Lower leg skin (tissue), 4 donors: ENCODE results near the gene DLGAP5. TPM values are rescaled to one million over a fixed set of nuclear protein-coding genes. Genes with fewer than 3 reads are reported as not detected.

Experiments used
- DNase-seq, 2 donors: peaks; one replicate each; pipeline ENCODE4 v3.0.0-alpha.2; 2019; ENCODE audit warnings: low spot score in 2 of 2
- H3K4me3 ChIP-seq: fragments of 200-600 bp; sonication (generic); 2 replicates; pipeline ENCODE4 v1.5.1; 2017; ENCODE audit warnings: mild to moderate bottlenecking, low read depth; ENCODE audit not compliant: poor library complexity, severe bottlenecking
- CTCF ChIP-seq, 3 donors: fragments of 450-650 bp; IDR thresholded peaks; one replicate each; pipeline ENCODE4 v1.5.1; 2016; ENCODE audit warnings: antibody characterized with exemption in 3 of 3, mild to moderate bottlenecking in 3 of 3, moderate library complexity in 2 of 3
- POLR2A ChIP-seq, 2 donors: fragments of 450-650 bp; IDR thresholded peaks; one replicate each; pipeline ENCODE4 v1.6.1; 2016 to 2017; ENCODE audit warnings: antibody characterized with exemption in 2 of 2, mild to moderate bottlenecking in 1 of 2, moderate library complexity in 1 of 2
- WGBS, 2 donors: methylation state at CpG; one replicate each; pipeline ENCODE4 v1.1.5; 2018; 5-methylcytosine and 5-hydroxymethylcytosine counted together
- intact Hi-C: fragments of 100-400 bp; cut with DNase I; formaldehyde crosslinking; loops from one replicate; pipeline ENCODE4 v1.15.0; 2023; ENCODE audit warnings: low total_unique reads
- total RNA-seq, 4 donors: library from RNA; depleted of rRNA; stranded (reverse); fragments of >200 nt; gene quantifications; one replicate each; pipeline ENCODE4 v1.1.0, GENCODE V29; 2016

The DLGAP5 gene
- total RNA-seq, 4 donors from 2014 or later: 0.53 to 2.4 (median 1.1) TPM

DNA sequence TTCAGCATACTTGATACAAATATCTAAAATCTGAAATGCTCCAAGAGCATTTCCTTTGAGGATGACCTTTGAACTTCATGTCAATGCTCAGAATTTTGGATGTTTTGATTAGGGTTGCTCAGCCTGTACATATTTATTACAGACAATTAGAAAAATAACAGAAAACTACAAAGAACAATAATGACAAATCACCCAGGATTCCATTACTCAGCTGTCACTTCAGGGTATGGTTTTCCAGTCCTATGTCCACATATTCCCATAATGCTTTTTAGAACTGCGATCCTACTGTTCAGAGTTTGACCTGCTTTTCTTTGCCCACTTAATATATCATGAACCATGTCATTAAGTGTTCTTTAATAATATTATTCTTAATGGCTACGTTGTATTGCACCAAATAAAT is 11.4 kb downstream of the DLGAP5 start:
- intact Hi-C loops: no loop called here
- no peak for DNase-seq
- no peak for TF ChIP-seq CTCF (IDR thresholded peaks at IDR 0.05)
- TF ChIP-seq POLR2A (IDR thresholded peaks at IDR 0.05): no peak
- WGBS, 2 donors: 89 to 92% methylated on average over 2 of the region's 2 CpGs
- H3K4me3 ChIP-seq: no peak overlapping the region

GRCh38 chr14:55170526-55170925 is 20.9 kb downstream of the DLGAP5 start:
- no peak overlapping the region for H3K4me3 ChIP-seq
- TF ChIP-seq CTCF (IDR thresholded peaks at IDR 0.05): no peak
- no peak for TF ChIP-seq POLR2A (IDR thresholded peaks at IDR 0.05)
- intact Hi-C loops: no loop called here
- DNase-seq: no peak
- WGBS, 2 donors: 66% methylated on average over 2 of the region's 2 CpGs

GRCh38 chr14:55160989-55161388 is 30.4 kb downstream of the DLGAP5 start:
- TF ChIP-seq POLR2A (IDR thresholded peaks at IDR 0.05) (no peak), CTCF (IDR thresholded peaks at IDR 0.05) (no peak)
- DNase-seq: no peak
- intact Hi-C loops: loop anchor here (5.0 kb wide), 1 partner anchor 69 kb away; no protein-coding TSS in a partner anchor
- H3K4me3 ChIP-seq: no peak overlapping the region

DNA sequence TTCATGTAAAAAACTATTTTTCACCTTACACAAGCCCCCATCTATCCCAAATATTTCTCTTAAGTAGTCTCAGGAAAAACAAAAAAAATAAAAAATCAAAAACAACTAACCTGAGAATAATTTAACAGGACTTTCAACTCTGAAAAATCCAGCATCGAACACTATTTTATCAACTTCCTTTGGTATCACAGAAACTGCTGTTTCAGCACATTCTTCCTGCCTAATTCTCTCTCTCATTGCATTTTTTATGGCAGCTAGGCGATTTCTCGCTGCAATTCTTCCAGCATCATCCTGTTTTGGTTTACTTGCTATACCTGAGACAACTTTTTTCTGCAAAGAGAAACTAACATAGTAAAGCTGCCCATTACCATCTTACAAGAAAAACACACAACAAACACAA is 33.0 kb downstream of the DLGAP5 start:
- intact Hi-C loops: no loop called here
- H3K4me3 ChIP-seq: no peak overlapping the region
- 72 to 76% methylated on average over 3 of the region's 3 CpGs for WGBS, 2 donors
- no peak for DNase-seq
- TF ChIP-seq POLR2A (IDR thresholded peaks at IDR 0.05) (no peak), CTCF (IDR thresholded peaks at IDR 0.05) (no peak)

GRCh38 chr14:55157080-55157479 is 34.3 kb downstream of the DLGAP5 start:
- DNase-seq: no peak
- TF ChIP-seq POLR2A (IDR thresholded peaks at IDR 0.05) (no peak), CTCF (IDR thresholded peaks at IDR 0.05) (no peak)
- no peak overlapping the region for H3K4me3 ChIP-seq
- 92 to 96% methylated on average over 1 of the region's 1 CpG for WGBS, 2 donors
- intact Hi-C loops: no loop called here

DNA sequence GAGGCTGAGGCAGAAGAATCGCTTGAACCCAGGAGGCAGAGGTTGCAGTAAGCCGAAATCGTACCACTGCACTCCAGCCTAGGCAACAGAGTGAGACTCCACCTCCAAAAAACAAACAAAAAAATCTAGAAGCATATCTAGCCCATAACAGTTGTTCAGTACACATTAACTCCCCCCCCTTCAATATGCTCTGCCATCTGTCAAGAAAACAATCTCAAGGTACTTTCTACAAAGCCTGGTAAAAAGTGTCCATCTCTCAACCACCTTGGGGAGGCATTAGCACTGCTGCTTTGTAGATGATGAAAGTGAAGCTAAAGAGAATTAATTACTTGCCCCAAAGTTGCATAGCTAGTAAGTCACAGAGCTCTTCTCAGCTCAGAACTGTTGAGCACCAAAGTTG is 37.4 kb downstream of the DLGAP5 start:
- no peak for DNase-seq
- no peak for TF ChIP-seq POLR2A (IDR thresholded peaks at IDR 0.05)
- no peak for TF ChIP-seq CTCF (IDR thresholded peaks at IDR 0.05)
- WGBS, 2 donors: 96 to 100% methylated on average over 3 of the region's 3 CpGs
- H3K4me3 ChIP-seq: no peak overlapping the region
- intact Hi-C loops: no loop called here
